GM21737 (cell line): Measurements from ENCODE around the gene S100A6.
"Not testable (repeated sequence)": the region's sequence is repeated elsewhere in the genome, so short reads cannot be mapped to it uniquely, and the experiment has no call there.

Experiments
- ATAC-seq: cut with Tn5 transposase; IDR thresholded peaks from one replicate; pipeline ENCODE4 v1.9.1; 2021; ENCODE audit warnings: mild to moderate bottlenecking, moderate library complexity; ENCODE audit not compliant: unreplicated experiment

S100A6 gene

DNA sequence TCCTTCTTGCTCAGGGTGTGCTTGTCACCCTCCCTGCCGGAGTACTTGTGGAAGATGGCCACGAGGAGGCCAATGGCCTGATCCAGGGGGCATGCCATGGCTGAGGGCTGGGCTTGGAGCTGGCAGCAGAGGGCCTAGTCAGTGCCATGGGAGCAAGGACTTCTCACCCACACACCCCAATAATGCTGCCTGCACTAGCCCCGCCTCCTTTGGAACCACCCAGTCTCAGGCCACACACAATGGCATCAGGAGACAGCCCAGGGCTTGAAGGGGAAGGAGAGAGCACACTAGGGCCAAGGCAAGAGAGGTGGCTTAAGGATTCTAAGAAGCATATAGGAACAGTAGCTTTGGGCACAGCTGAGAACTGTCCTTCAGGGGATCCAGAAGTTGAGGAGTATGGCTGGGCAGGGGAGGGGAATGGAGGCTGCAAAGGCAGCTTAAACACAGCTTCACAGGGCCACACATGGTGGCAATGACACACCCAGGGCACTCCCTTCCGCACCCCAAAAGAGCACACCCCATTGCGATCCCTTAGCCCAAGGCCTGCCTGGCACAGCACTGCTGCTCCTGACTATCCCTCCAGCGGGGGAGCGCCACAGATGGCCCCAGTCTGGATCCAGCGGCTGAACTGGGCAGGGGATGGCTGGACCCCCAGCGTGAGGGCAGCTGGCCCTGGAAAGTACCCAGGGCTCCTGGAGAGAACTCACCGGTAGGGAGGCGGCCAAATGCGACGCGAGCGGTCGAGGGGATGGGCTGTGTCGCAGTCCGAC is at the start of gene S100A6:
S100A6 (minus strand) TSS at position 750 of the 770 bp plus-strand sequence; CDS start at position 98, 652 bp downstream.
- no peak for ATAC-seq

DNA sequence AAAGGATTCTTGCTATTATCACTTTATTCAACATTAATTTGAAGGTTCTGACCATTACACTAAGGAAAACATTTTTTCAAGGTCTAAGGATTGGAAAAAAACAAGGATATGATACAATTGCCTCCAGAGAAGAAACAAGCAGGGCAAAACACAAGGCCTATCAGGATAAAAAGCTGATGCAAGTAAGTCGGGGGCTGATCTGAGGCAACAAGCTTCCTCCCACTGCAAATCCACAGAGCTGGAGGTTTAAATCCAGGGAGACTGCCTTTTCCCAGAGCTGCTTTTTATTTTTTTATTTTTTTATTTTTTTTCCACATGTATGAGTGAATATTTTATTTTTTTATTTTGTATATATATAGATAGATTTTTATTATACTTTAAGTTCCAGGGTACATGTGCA is 49.2 kb upstream of the S100A6 start:
- ATAC-seq = no peak

DNA sequence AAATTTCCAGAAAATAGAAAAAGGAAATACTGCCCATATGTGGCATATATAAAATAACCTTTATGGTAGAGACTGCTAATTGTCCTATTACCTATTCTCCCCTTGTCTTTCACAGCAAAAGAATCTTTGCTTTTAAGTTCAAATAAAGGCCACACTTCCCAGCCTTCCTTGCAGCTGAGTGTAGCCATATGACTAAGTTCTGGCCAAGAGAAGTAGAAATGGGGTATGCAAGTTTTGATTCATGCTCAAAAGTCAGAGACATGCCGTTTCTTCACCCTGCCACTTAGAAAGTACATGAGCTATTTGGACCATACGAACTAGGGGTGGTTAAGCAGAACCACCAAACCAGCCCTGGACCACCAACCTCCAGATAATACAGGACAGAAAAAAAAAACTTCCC is 48.2 kb upstream of the S100A6 start:
- no peak for ATAC-seq

DNA sequence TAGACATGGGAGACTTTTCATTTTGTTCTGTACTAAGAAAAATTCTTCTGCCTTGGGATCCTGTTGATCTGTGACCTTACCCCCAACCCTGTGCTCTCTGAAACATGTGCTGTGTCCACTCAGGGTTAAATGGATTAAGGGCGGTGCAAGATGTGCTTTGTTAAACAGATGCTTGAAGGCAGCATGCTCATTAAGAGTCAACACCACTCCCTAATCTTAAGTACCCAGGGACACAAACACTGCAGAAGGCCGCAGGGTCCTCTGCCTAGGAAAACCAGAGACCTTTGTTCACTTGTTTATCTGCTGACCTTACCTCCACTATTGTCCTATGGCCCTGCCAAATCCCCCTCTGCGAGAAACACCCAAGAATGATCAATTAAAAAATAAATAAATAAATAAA is 47.7 kb upstream of the S100A6 start:
- ATAC-seq = not testable (repeated sequence)

DNA sequence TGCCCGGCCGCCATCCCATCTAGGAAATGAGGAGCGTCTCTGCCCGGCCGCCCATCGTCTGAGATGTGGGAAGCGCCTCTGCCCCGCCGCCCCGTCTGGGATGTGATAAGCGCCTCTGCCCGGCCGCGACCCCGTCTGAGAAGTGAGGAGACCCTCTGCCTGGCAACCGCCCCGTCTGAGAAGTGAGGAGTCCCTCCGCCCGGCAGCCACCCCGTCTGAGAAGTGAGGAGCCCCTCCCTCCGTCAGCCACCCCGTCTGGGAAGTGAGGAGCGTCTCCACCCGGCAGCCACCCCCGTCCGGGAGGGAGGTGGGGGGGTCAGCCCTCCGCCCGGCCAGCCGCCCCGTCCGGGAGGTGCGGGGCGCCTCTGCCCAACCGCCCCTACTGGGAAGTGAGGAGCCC is 47.0 kb upstream of the S100A6 start:
- not testable (repeated sequence) for ATAC-seq

DNA sequence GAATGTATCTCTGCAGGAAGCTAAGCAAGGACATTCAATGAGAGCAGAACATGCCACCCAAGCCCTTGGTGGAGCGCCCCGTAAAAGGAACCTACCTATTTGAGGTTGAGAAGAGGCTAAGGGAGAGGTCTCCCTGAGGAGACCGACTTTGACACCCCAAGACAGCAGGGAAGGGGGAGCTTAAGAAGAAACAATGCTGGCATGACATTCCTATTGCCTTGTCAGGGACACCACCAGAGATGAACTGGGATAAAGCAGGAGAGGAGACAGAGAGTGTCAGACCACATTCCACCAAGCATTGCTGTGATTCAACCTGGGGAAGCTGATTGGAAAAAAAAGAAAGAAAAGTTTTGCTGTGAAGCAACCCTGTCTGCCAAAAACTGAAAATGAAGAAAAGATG is 43.1 kb upstream of the S100A6 start:
- ATAC-seq = no peak

DNA sequence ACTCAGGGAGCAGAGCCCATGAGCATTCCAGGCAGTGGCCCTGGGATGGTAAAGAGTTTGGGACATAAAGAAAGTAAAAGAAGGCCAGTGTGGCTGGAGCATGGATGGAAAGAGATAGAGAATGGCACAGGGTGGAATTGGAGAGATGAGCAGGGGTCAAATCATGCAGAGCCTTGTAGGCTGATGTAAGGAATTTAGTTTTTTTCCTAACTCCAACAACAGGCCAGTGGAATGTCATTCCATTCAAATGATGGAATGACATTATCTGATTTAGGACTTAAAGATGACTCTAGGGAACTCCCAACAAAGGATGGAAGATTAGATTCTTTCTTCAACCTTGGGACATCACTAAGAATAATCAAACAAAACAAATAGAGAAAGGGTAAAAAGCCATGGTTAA is 42.7 kb upstream of the S100A6 start:
- no peak for ATAC-seq

DNA sequence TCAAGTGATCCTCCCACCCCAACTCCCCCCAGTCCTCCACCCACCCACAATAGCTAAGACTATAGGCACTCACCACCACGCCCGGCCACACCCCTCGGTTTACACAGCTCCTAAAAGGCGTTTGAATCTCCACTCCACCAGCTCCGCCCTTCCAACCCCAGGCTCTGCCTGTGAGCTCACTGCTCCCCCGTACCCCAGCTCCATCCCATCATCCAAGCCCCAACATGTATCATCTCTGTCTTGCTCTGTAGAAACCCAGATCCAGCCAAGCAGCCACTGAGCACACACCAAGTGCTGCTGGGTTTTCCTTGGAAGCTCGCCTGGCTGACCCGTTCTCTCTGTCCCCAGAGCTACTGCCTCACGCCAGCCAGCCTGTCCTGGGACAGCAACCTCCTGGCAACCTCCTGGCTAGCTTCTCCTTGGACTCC is 41.8 kb upstream of the S100A6 start:
- ATAC-seq = no peak

DNA sequence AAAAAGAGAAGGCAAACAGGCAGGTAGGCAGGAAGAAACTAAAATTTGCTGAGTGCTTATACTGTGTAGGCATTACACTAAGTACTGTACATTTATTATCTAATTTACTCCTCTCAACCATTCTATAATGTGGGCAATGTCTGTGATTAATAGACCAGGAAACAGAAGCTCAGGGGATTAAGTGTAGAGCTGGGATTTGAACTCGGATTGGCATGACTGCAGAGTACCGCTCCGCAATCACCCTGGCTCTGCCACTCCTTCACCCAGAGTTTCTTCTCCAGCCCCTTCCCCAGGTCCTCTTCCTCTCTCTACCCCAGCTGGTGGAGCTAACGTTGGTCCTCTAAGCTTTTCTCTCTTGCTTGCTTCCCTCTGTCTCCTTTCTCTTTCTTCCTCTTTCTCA is 41.3 kb upstream of the S100A6 start:
- ATAC-seq = no peak

DNA sequence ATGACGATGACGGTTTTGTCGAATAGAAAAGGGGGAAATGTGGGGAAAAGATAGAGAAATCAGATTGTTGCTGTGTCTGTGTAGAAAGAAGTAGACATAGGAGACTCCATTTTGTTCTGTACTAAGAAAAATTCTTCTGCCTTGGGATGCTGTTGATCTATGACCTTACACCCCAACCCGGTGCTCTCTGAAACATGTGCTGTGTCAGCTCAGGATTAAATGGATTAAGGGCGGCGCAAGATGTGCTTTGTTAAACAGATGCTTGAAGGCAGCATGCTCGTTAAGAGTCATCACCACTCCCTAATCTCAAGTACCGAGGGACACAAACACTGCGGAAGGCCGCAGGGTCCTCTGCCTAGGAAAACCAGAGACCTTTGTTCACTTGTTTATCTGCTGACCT is 39.7 kb upstream of the S100A6 start:
- not testable (repeated sequence) for ATAC-seq

DNA sequence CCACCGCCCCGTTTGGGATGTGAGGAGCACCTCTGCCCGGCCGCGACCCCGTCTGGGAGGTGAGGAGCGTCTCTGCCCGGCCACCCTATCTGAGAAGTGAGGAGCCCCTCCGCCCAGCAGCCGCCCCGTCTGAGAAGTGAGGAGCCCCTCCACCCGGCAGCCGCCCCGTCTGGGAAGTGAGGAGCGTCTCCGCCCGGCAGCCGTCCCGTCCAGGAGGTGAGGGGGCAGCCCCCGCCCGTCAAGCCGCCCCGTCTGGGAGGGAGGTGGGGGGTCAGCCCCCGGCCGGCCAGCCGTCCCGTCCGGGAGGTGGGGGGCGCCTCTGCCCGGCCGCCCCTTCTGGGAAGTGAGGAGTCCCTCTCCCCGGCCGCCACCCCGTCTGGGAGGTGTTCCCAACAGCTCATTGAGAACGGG is 39.3 kb upstream of the S100A6 start:
- not testable (repeated sequence) for ATAC-seq

DNA sequence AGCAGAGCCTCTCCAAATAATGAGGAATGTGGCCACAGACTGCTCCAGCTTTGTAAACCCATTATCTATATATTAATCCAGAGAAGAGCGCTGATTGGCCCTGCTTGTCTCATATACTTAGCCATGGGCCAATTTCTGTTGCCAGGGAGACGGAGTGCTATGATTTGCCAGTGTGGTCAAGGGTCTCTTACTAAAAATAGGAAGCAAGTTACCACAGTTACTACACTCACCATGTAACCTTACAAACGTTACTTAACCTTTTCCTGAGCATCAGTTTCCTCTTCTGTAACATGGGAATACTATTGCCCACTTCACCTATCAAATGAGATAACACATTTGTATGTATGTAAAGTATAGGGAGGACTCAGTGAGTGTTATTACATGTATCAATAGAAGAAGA is 37.6 kb upstream of the S100A6 start:
- no peak for ATAC-seq

DNA sequence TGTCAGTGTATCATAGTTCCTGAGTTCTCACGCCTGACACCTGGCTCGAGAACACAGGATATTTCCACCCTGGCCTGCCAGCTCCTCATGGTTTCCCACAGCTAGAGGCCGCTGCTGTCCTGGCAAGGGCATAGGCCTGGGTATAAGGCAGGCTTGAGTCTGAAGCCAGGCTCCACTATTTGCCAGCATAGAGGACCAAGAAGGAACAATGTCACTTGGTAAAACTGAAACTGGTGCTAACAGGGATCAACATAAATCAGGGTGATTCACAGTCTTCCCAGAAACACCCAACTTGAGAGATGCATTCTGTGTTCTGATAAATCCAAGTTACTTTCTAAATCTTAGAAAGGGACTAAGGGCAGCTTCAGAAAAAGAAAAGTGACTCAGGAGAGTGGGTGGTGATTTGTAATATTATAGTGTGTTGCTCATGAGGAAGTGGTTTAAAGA is 36.8 kb upstream of the S100A6 start:
- no peak for ATAC-seq

DNA sequence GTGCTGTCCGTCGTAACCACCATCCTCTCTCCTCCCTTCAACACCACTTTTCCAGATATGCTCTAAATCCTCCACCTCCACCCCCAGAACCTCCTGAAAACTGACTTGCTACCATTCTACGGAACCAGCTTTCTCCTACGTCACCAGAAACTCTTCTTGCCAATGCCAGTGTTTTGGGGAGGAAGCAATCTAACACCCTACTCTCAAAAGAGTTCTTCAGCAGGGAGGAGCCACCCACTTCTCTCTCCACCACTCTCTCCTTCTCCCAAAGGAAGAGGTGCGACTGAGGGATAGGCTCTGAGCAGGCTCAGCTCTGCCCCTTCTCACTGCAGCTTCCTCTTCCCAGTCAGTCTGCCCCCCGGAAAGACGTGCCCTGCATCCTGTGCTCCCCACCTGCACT is 35.9 kb upstream of the S100A6 start:
- no peak for ATAC-seq

DNA sequence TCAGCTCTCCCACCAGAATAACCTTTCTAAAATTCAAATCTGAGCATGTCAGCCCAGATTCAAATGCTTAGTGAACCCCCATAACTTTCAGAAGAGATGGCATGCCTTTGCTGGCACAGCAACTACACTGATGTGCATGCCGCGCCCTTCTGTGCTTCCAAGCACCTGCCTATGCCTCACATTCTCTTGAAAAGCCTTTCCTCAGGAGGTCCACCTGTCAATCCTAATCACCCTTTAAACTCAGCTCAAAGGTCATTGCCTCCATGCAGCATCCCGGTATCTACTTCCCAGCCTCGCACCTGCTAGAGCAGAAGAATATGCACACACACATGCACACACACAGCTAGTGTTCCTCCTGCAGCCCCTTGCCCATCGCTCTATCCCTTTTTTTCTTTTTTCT is 35.1 kb upstream of the S100A6 start:
- ATAC-seq = no peak

DNA sequence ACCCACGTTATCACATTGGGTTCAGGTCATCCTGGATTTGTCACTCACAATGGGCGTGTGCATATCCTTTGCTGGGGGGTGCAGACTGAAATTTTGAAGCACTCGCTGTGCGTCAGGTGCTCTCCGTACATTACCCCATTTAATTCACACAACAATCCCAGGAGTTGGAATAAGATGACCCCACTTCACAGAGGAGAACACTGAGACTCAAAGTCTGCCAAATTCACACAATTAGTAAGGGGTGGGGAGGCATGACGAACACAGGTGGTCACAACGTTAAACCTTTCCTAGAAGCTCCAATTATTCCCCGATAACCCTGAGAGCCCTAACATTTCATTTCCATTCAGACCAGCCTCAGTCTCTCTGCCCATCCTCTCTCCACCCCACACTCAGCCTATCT is 33.7 kb upstream of the S100A6 start:
- ATAC-seq = no peak

DNA sequence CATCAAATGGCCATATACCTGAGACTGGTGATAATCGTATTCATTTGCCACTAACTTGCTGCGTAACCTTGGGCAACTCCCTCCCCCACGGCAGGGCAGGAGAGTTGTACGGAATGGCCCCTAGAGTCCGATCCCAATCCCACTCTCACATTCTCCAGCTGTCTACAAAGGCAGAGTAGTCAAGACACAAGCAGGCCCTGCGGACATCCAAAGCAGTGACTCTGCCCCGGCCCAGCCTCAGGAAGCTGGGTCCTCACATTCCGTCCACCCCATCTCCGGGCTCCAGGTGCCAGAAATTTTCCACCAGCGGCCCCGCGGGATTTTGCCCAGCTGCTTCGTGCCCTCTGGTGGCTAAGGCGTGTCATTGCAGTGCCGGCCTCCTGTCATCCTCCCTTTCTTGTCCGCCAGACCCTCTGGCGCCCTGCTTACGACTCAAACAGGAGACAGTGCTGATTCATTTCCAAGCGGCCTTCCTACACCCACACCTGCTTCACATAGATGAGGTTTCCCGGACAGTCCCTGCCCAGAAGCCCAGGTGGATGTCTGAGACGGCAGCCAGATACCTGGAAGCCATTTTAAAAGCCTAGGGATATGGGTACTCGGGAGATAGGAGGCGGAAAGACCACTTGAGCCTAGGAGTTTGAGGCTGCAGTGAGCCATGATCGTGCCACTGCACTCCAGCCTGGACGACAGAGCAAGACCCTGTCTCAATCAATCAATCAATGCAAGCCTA is 32.7 kb upstream of the S100A6 start:
- ATAC-seq = no peak

DNA sequence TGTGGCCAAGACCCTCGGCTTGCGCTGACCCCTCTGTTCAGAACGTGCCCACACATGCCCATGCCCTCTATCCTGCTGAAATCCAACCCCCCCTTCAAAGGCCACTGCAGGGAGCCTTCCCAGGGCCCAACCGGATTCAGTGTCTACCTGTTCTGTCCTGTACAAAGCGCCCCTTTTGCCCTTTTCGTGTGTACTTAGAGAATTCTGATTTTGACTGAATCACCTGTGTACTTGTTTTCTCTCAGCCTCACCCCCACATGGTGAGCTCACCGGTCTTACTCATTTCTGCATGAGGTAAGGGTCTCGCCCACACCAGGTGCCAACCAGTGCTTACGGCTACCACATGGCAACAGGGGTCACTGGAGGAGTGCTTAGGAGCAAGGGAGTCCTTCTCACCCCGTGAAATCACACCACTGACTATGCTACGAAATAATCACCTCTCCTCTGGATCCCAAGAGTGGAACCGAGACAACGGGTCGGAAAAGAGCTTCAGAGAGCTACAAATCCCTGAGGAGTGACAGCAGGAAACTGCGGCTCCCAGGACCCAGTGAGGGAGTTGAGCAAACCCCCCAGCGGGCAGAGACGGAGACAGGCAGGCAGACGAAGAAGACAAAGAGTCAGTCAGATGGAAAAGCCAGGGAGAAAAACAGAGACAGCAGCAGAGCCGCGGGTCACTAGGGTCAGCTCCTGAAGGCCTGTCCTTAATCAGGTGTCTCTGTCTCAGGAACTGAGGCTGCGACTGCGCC is 32.0 kb upstream of the S100A6 start:
- ATAC-seq = no peak

DNA sequence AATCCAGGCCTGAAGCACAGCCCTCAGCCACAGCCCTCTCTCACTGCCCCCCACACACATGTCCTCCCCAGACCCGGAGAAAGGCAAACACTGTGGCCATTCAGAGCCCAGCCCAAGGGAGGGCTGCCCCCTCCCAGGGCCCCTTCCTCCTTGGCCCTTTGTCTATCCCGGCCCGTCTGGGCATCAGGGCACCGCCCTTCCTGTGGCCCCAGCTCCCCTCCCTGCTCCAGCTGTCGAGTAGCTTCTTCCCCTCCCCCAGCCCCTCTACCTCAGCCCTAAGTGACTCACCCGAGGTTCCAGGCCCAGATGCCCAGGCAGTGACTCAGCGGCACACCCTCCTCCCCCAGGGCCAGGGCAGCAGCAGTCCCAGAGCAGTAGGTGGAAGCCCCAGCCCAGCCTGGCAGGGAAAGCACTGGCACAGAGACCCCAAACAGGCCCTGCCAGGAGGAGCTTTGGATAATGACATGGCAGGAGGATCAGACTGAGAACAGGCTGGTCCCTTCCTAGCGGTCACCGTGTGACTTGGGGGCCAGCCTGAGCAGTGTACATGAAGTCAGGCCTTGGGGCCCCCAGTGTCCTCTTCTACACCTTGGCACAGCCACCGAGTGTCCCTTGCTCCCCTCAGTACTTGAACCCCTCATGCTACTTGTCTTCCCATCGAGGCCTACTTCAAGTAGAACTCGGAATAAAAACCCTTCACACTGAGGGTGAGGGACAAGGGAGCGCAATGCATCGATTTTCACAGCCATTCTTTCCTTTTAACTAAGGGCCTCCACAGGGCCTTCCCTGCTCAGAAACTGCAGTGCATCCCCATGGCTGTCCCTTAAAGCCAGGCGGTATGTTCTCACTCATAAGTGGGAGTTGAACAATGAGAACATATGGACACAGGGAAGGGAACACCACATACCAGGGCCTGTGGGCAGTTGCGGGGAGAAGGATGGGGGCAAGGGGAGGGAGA is 30.9 kb upstream of the S100A6 start:
- no peak for ATAC-seq
